Heart left ventricle (tissue), 13 donors: ENCODE measurements around the gene ATXN3.

ENCODE experiments used
- CTCF ChIP-seq, 12 donors: fragments of 200-600 bp; sonication (generic) in 4 of 12; IDR thresholded peaks; one replicate each; pipeline versions ENCODE4 v1.5.0 to v1.8.0; 2018 to 2022; ENCODE audit warnings: antibody characterized with exemption in 12 of 12, mild to moderate bottlenecking in 5 of 12
- POLR2A ChIP-seq, 2 donors: fragments of 450-650 bp; IDR thresholded peaks; one replicate each; pipeline ENCODE4 v1.6.1; 2017; ENCODE audit warnings: antibody characterized with exemption in 2 of 2, mild to moderate bottlenecking in 2 of 2, moderate library complexity in 2 of 2
- donor health status: ischemic (EF 13 %, LVEDD 7.1; RV severe dilation, severe dysfunction).
- donor health status: DM: no; HTN: yes; CAD: no.
- donor health status: DM: no; HTN: no; CAD: no.
- donor health status: ischemic (EF 25% LVEDD 6.9; RV normal size, moderate dysfunction).
- donor health status: ischemic (EF 25% LVEDD 5.7; RV mildly dilated, moderate dysfunction).
- donor health status: ischemic (EF 35%, LVEDD 5.7; RV mildly dilated, moderate dysfunction).
- donor health status: nonischemic (EF 11% LVEDD 7.7; RV severe dilation, severe dysfunction).
- donor health status: DM: yes; HTN: yes; CAD: no.
- donor health status: PGD.
- donor health status: ischemic (EF 29% LVEDD 5.4; RV normal size, mild dysfunction).
- donor health status: nonischemic (EF 23%, LVEDD 6.1; RV moderate dilation, normal function).

GRCh38 chr14:92049781-92050180, 56.6 kb downstream of the ATXN3 start:
- TF ChIP-seq CTCF (IDR thresholded peaks at IDR 0.05) (no peak), POLR2A (IDR thresholded peaks at IDR 0.05) (no peak)
